ENCODE results near the gene RNH1.

The RNH1 gene

GRCh38 chr11:497565-498296, 9.3 kb downstream of the RNH1 start:
- DNase-seq = no peak

- no peak for DNase-seq
Observed at GRCh38 chr11:496834-497564, 10.0 kb downstream of the RNH1 start.

DNA sequence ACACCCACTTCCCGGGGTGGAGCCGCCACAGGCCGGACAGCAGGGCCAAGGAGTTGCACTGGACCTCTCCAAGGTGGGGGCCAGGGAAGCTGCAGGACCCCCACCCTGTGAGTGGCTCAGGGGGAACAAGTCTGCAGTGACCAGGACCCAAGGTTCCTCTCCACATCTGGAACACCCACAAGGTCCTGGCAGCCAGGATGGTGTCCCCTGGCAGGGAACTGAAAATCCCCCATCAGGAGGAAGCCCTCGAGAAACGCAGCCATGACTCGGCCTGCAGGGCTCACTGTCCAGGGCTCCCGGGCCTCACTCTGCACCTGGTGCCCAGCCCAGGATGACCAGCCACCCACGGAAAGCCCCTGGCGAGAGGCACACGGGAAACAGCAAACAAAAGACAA, 11.5 kb downstream of the RNH1 start:
- no peak for DNase-seq

DNA sequence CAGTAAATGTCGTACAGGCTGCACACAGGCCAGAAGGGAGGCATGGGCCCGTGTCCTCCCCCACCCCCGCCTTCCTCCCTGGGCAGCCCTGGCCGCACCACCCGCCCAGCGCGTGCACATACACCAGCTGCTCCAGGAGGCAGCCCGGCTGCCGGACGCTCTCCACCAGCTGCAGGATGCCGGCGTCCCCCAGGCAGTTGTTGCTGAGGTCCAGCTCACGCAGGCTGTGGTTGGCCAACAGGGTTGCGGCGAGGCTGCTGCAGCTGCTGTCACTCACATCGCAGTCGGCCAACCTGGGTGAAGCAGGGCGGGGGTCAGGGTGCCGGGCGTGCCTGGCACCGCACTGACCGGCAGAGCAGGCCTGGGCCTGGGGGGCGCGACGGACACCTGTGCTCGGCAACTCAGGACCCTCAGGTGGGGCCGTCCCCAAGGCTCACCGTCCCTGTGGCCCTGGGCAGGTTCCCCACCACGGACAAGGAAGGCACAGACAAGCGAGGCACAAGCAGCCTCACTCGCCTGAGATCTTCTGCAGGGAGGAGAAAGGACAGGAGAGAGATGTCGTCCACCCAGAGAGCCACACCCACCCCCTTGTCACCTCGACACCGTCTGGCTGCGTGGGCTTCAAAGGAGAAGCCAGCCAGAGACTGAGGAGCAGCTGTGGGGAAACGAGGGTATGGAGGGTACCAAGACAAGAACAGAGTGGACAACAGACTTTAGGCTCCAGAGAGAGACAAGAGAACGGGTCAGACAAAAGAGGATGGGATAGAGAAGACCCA, 12.1 kb downstream of the RNH1 start:
- DNase-seq = no peak

- no peak for DNase-seq
Observed at GRCh38 chr11:492427-493226, 14.4 kb downstream of the RNH1 start.

DNA sequence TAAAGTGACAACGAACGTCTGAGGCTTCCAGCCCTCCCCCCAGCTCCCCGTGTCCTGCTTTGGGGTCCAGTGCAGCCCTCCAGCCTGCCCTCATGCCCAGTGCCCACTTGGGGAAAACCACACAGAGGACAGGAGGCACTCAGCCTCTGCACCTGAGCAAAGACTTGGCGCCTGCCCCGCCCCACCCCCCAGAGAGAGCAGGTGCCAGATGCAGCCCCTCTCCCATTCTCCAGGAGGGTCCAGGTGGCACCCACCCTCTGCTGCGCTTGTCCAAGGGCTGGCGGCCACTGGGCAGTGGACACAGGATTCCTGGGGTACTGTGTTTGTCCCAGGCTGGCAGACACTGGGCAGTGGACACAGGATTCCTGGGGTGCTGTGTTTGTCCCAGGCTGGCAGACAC, 15.7 kb downstream of the RNH1 start:
- no peak for DNase-seq

DNA sequence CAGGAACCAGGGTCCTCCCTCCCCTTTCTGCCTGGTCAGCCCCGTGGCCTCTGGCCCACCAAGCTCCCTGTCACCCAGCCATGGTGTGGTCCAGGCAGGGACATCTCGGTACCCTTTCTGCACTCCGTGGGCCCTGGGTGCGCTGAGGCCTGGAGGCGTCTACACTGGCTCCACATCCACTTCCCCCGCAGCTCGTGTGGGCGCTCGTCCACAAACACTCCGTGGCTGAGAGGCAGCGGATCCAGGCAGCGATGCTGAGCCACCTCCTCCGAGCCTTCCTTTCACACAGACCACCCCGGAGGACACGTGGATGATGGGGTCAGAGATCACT, 16.1 kb downstream of the RNH1 start:
- DNase-seq = no peak

- DNase-seq = no peak
Observed at GRCh38 chr11:490186-490929, 16.7 kb downstream of the RNH1 start.

- no peak for DNase-seq
Observed at GRCh38 chr11:489610-490185, 17.3 kb downstream of the RNH1 start.

GRCh38 chr11:488992-489391, 18.1 kb downstream of the RNH1 start:
- DNase-seq = no peak

GRCh38 chr11:488579-488978, 18.5 kb downstream of the RNH1 start:
- no peak for DNase-seq

- no peak for DNase-seq
Observed at GRCh38 chr11:488062-488461, 19.0 kb downstream of the RNH1 start.

DNA sequence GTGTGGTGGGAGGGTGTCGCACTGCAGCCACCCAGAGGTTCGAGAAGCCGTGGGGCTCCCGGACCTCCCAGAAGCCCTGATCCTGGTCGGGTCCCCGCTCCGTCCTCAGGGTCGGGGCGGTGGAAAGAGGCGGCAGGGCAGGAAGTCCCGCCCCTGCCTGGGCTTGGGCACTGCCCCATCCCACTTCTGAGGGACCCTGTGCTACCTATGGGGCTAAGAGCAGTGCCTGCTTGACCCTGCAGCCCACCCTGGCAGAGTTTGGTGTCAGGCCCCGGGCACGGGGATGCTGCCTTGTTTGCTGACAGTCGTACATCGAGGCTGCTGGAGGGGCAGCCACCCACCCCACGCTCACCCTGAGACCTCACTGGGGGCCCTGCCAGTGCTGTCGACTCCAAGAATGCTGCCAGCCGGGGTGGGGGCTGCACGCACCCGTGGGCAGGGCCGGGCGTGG, 19.4 kb downstream of the RNH1 start:
- no peak for DNase-seq

- DNase-seq = no peak
Observed at GRCh38 chr11:486189-486588, 20.9 kb downstream of the RNH1 start.

GRCh38 chr11:484616-485015, 22.4 kb downstream of the RNH1 start:
- no peak for DNase-seq

DNA sequence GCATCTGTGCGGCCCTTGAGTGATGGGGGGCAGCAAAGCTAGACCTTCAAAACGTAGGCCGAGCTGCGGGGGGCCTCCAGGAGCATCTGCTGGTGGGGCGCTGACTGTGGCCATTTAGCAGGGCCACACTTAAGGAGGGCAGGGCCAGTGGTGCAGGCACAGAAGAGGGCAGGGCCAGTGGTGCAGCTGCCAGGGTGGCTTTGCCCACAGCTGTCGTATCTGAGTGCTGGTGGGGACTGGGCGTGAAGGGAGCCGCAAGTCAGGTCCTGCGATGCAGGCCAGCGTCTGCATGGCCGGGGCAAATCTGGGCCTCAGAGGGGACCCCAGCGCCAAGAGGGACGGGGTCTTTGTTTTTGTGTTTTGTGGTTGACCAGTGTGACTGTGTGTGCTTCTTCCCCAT, 27.7 kb downstream of the RNH1 start:
- DNase-seq = no peak

DNA sequence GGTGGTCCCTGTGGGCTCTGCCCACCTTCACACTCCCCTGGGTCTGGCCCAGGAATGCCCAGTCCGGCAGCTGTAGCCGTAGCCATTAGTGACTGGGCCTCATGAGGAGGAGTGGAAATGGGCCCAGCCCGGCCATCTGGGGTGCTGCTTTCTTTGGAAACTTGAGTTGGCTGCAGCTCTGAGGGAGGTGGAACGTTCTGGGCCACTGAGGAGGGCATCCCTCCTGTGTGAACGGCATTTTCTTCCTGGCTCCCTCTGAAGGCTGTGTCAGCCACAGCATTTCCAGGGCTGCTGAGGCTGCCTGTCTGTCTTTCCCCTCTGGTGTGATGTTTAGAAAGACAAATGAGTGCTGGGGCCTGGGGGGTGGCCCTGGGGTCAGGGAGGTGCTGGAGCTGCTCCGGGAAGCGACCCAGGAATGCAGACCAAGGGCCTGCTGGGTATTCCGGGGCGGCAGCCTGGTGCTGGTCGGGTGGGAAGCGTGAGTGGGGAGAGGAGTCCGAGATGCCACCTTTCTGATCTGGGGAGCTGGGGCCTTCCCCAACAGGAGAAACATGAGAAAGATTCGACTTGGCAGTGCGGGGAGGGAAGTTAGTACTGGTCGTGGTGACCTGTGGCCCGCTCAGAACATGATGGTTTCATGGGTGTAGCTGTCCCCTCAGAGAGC, 29.9 kb downstream of the RNH1 start:
- DNase-seq = no peak

- no peak for DNase-seq
Observed at GRCh38 chr11:476416-476815, 30.6 kb downstream of the RNH1 start.

DNA sequence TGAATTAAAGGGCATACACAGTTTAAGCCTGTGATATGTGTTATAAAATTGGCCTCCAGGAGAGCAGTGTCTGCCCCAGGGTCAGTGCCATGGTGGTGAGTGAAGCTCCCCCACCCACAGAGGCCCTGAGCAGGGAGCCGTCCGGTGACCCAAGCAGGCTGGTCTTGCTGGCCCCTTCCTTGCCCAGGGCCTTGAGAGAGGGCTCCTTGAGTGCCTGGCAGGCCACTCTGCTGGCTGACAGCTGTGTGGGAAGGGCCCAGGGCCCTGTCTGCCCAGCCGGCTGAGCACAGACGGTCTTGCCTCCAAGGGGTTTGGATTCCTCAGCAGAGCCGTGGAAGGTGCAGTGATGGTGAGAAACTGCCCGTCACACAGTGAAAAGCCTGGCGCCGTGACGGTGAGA, 31.1 kb downstream of the RNH1 start:
- no peak for DNase-seq

- no peak for DNase-seq
Observed at GRCh38 chr11:474914-475506, 32.0 kb downstream of the RNH1 start.

All from stimulated activated CD8-positive, alpha-beta memory T cell treated with anti-CD3 and anti-CD28 coated beads, Interleukin-4, amount 100 ng/mL, for 48 hours (primary cell).